T-helper 1 cell treated with Interleukin-12 subunit alpha and Interleukin-12 subunit beta and Interleukin-4 antibody, amounts not matched to agents 30 ng/mL and 1 ng/mL, for 36 hours (primary cell): ENCODE measurements around the gene MRPS14. TPM values are rescaled to one million over a fixed set of nuclear protein-coding genes. Genes with fewer than 3 reads are reported as not detected.

Experiments used
- total RNA-seq: library from RNA; stranded (reverse); gene quantifications from 2 replicates; pipeline ENCODE4 v1.2.3, GENCODE V29; 2022

MRPS14 gene
- total RNA-seq, 1 donor from 2014 or later: 30.7 TPM

Other genes starting within 250 kb of the MRPS14 start
- gene CACYBP, start 23.5 kb downstream of the MRPS14 start, total RNA-seq: 165 and 178 TPM in 2 replicates
- gene TNN, start 44.4 kb upstream of the MRPS14 start, total RNA-seq: not detected in 2 replicates
- gene KIAA0040, start 169.4 kb upstream of the MRPS14 start, total RNA-seq: 88.7 and 99.0 TPM in 2 replicates